PC-9 (cell line): Measurements from ENCODE around the gene STX17. TPM values are rescaled to one million over a fixed set of nuclear protein-coding genes. Genes with fewer than 3 reads are reported as not detected.

Source experiments
- BruUV-seq: library from RNA; stranded (reverse); fragments of 400-500 nt; replicated peaks from 2 replicates; lab custom pipeline; 2021; lab: Mats Ljungman, UMichigan
- CTCF ChIA-PET: fragments of 300-600 bp; sonication (Branson Sonifier 250); formaldehyde crosslinking; loops from one replicate; lab custom pipeline; 2022; ENCODE audit warnings: antibody characterized with exemption; lab: Charles Lee
- POLR2A ChIA-PET: fragments of 300-600 bp; sonication (Branson Sonifier 250); formaldehyde crosslinking; loops from one replicate; lab custom pipeline; 2022; ENCODE audit warnings: antibody characterized with exemption; ENCODE audit not compliant: unreplicated experiment; lab: Charles Lee
- DNase-seq, 2 experiments: peaks; one replicate each; pipeline versions ENCODE4 v3.0.0 to v3.0.0-alpha.2; 2015 to 2022; ENCODE audit warnings: mixed read lengths in 1 of 2
- H2AFZ ChIP-seq: fragments of 200-600 bp; sonication (generic); 2 replicates; pipeline ENCODE4 v1.8.1; 2017; ENCODE audit warnings: antibody characterized with exemption
- H3F3A ChIP-seq: fragments of 200-600 bp; sonication (generic); 2 replicates; pipeline ENCODE4 v1.8.1; 2017; ENCODE audit warnings: antibody characterized with exemption, mild to moderate bottlenecking, low read depth; ENCODE audit not compliant: insufficient read depth
- H3K27ac ChIP-seq: fragments of 200-600 bp; sonication (generic); 2 replicates; pipeline ENCODE4 v1.6.1; 2016; ENCODE audit warnings: mixed run types
- H3K27me3 ChIP-seq: fragments of 200-600 bp; sonication (generic); 2 replicates; pipeline ENCODE4 v1.6.1; 2016; ENCODE audit warnings: low read depth, mixed run types; ENCODE audit not compliant: insufficient read depth
- H3K36me3 ChIP-seq: fragments of 200-600 bp; sonication (generic); 2 replicates; pipeline ENCODE4 v1.6.1; 2016; ENCODE audit warnings: low read depth, mixed run types
- H3K4me1 ChIP-seq: fragments of 200-600 bp; sonication (generic); replicated peaks from 2 replicates; pipeline ENCODE4 v1.6.1; 2016; ENCODE audit warnings: mixed run types; ENCODE audit not compliant: insufficient read depth
- H3K4me2 ChIP-seq: fragments of 200-600 bp; sonication (generic); 2 replicates; pipeline ENCODE4 v1.6.1; 2017; ENCODE audit warnings: mixed run types
- H3K4me3 ChIP-seq: fragments of 200-600 bp; sonication (generic); 2 replicates; pipeline ENCODE4 v1.6.1; 2016; ENCODE audit warnings: mixed run types
- H3K79me2 ChIP-seq: fragments of 200-600 bp; sonication (generic); 2 replicates; pipeline ENCODE4 v1.6.1; 2017; ENCODE audit warnings: low read depth, mixed run types
- H3K9me2 ChIP-seq: fragments of 200-600 bp; sonication (generic); 2 replicates; pipeline ENCODE4 v1.8.1; 2017; ENCODE audit warnings: mild to moderate bottlenecking; ENCODE audit not compliant: insufficient read depth
- H3K9me3 ChIP-seq: fragments of 200-600 bp; sonication (generic); 2 replicates; pipeline ENCODE4 v1.8.1; 2016; ENCODE audit warnings: low read depth; ENCODE audit not compliant: insufficient read depth
- H4K20me1 ChIP-seq: fragments of 200-600 bp; sonication (generic); 2 replicates; pipeline ENCODE4 v1.8.1; 2017; ENCODE audit not compliant: insufficient read depth
- EZH2 ChIP-seq: fragments of 200-600 bp; sonication (generic); IDR thresholded peaks from 2 replicates; pipeline ENCODE4 v1.8.0; 2017; ENCODE audit warnings: antibody characterized with exemption, low read depth
- intact Hi-C: fragments of 100-400 bp; cut with micrococcal nuclease; formaldehyde crosslinking; loops from one replicate; pipeline ENCODE4 v1.10.0; 2022; ENCODE audit not compliant: unreplicated experiment
- total RNA-seq: library from RNA; stranded (reverse); gene quantifications from 2 replicates; pipeline ENCODE4 v1.2.3, GENCODE V29; 2021
- TF ChIP-seq, protein P1 (sequence below): fragments of 200-600 bp; sonication (generic); conservative IDR thresholded peaks from 2 replicates; pipeline ENCODE4 v1.6.1; 2017; ENCODE audit warnings: mixed run types, antibody characterized with exemption, mild to moderate bottlenecking, moderate library complexity

STX17 gene
- total RNA-seq, 1 experiment from 2014 or later: 46.3 TPM

- CTCF ChIA-PET: no interaction called here
- no peaks in the 10 kb centered on the region for H3K36me3 ChIP-seq
- TF ChIP-seq EZH2: no peak
- TF ChIP-seq, protein P1, sequence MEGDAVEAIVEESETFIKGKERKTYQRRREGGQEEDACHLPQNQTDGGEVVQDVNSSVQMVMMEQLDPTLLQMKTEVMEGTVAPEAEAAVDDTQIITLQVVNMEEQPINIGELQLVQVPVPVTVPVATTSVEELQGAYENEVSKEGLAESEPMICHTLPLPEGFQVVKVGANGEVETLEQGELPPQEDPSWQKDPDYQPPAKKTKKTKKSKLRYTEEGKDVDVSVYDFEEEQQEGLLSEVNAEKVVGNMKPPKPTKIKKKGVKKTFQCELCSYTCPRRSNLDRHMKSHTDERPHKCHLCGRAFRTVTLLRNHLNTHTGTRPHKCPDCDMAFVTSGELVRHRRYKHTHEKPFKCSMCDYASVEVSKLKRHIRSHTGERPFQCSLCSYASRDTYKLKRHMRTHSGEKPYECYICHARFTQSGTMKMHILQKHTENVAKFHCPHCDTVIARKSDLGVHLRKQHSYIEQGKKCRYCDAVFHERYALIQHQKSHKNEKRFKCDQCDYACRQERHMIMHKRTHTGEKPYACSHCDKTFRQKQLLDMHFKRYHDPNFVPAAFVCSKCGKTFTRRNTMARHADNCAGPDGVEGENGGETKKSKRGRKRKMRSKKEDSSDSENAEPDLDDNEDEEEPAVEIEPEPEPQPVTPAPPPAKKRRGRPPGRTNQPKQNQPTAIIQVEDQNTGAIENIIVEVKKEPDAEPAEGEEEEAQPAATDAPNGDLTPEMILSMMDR: no peak
- POLR2A ChIA-PET: no interaction called here
- peak overlapping the region; percentile 39; the same call in 1 of the 2 replicates for H2AFZ ChIP-seq
- H3K9me2 ChIP-seq: peaks cover 3% of the 10 kb centered on the region; the same call in 1 of the 2 replicates
- no peak for DNase-seq
- H3K4me1 ChIP-seq: no peaks in the 10 kb centered on the region
- H3K4me2 ChIP-seq: no peak overlapping the region
- H3K4me3 ChIP-seq: no peak overlapping the region
- no peaks in the 10 kb centered on the region for H3F3A ChIP-seq
- H4K20me1 ChIP-seq: no peaks in the 10 kb centered on the region
- BruUV-seq: no TSS peak
- no peaks in the 10 kb centered on the region for H3K9me3 ChIP-seq
- no peaks in the 10 kb centered on the region for H3K79me2 ChIP-seq
- no peak overlapping the region for H3K27ac ChIP-seq
- intact Hi-C loops: no loop called here
- no peaks in the 10 kb centered on the region for H3K27me3 ChIP-seq
Measured at GRCh38 chr9:99859243-99859980, 47.0 kb upstream of the STX17 start.

- BruUV-seq: no TSS peak
- Histone ChIP-seq H3K9me2 (peaks cover 3% of the 10 kb centered on the region; the same call in 1 of the 2 replicates), H3K4me1 (no peaks in the 10 kb centered on the region), H3K79me2 (no peaks in the 10 kb centered on the region), H4K20me1 (no peaks in the 10 kb centered on the region), H3K4me2 (no peak overlapping the region), H3K27ac (no peak overlapping the region), H3K27me3 (no peaks in the 10 kb centered on the region), H3K36me3 (no peaks in the 10 kb centered on the region), H2AFZ (no peak overlapping the region), H3F3A (no peaks in the 10 kb centered on the region), H3K4me3 (no peak overlapping the region), H3K9me3 (no peaks in the 10 kb centered on the region)
- POLR2A ChIA-PET: no interaction called here
- intact Hi-C loops: loop anchor here (10.0 kb wide), 1 partner anchor 855 kb away; no protein-coding TSS in a partner anchor
- CTCF ChIA-PET: no interaction called here
- no peak for DNase-seq
- no peak for TF ChIP-seq EZH2
- TF ChIP-seq, protein P1: no peak
Measured at GRCh38 chr9:99860266-99860665, 46.2 kb upstream of the STX17 start.

GRCh38 chr9:99863955-99864354 lies 42.5 kb upstream of the STX17 start:
- no peaks in the 10 kb centered on the region for H3K27me3 ChIP-seq
- intact Hi-C loops: loop anchor here (10.0 kb wide), 1 partner anchor 859 kb away; no protein-coding TSS in a partner anchor
- peaks cover 11% of the 10 kb centered on the region for H3K4me1 ChIP-seq
- H3K9me3 ChIP-seq: no peaks in the 10 kb centered on the region
- TF ChIP-seq, protein P1: no peak
- TF ChIP-seq EZH2: no peak
- ChIA-PET CTCF (no interaction called here), POLR2A (no interaction called here)
- no peak overlapping the region for H3K4me2 ChIP-seq
- DNase-seq: no peak
- H4K20me1 ChIP-seq: no peaks in the 10 kb centered on the region
- H3K4me3 ChIP-seq: no peak overlapping the region
- H3K36me3 ChIP-seq: no peaks in the 10 kb centered on the region
- no TSS peak for BruUV-seq
- H2AFZ ChIP-seq: no peak overlapping the region
- no peaks in the 10 kb centered on the region for H3F3A ChIP-seq
- H3K79me2 ChIP-seq: no peaks in the 10 kb centered on the region
- no peaks in the 10 kb centered on the region for H3K9me2 ChIP-seq
- H3K27ac ChIP-seq: no peak overlapping the region
